WTC11 (cell line): Measurements from ENCODE around the gene ELP2. TPM values are rescaled to one million over a fixed set of nuclear protein-coding genes. Genes with fewer than 3 reads are reported as not detected.

ENCODE experiments used
- ATAC-seq: fragments of 200-7000 bp; cut with Tn5 transposase; 2 replicates; pipeline ENCODE4 v1.10.0; 2021; ENCODE audit warnings: mild to moderate bottlenecking, moderate library complexity
- CTCF ChIA-PET: fragments of 300-600 bp; sonication (Branson Sonifier 250); formaldehyde crosslinking; loops from one replicate; lab custom pipeline; 2021; ENCODE audit warnings: antibody characterized with exemption; lab: Charles Lee
- POLR2A ChIA-PET: fragments of 350-600 bp; sonication (Branson Sonifier 250); formaldehyde crosslinking; loops from one replicate; lab custom pipeline; 2021; ENCODE audit warnings: antibody characterized with exemption; lab: Charles Lee
- DNase-seq: peaks from one replicate; pipeline ENCODE4 v3.0.0; 2021; ENCODE audit warnings: low spot score
- H3K27ac Mint-ChIP-seq: 2 replicates; pipeline ENCODE4 v1.8.0; 2021; ENCODE audit warnings: mixed read lengths
- H3K27me3 Mint-ChIP-seq: 2 replicates; pipeline ENCODE4 v1.8.0; 2021; ENCODE audit warnings: low read depth, mild to moderate bottlenecking, moderate library complexity, mixed read lengths
- H3K36me3 Mint-ChIP-seq: 2 replicates; pipeline ENCODE4 v1.8.0; 2021; ENCODE audit warnings: mixed read lengths
- H3K4me1 Mint-ChIP-seq: 2 replicates; pipeline ENCODE4 v1.8.0; 2022; ENCODE audit warnings: mixed read lengths
- H3K4me3 Mint-ChIP-seq: 2 replicates; pipeline ENCODE4 v1.8.0; 2021; ENCODE audit warnings: mild to moderate bottlenecking, moderate library complexity, mixed read lengths
- H3K9me3 Mint-ChIP-seq: 2 replicates; pipeline ENCODE4 v1.8.0; 2021; ENCODE audit warnings: mixed read lengths
- ATF3 ChIP-seq: sonication (generic); formaldehyde crosslinking; conservative IDR thresholded peaks from 2 replicates; pipeline ENCODE4 v1.8.1; 2022; ENCODE audit warnings: mild to moderate bottlenecking, missing genetic modification reagents
- ATF6 ChIP-seq: sonication (generic); formaldehyde crosslinking; IDR thresholded peaks from 2 replicates; pipeline ENCODE4 v1.8.1; 2023; ENCODE audit warnings: mild to moderate bottlenecking, missing genetic modification reagents
- CTCF ChIP-seq: fragments of 200-600 bp; IDR thresholded peaks from 2 replicates; pipeline ENCODE4 v1.8.0; 2022; ENCODE audit warnings: antibody characterized with exemption
- E2F1 ChIP-seq: sonication (generic); formaldehyde crosslinking; IDR thresholded peaks from 2 replicates; pipeline ENCODE4 v1.8.0; 2022; ENCODE audit warnings: mild to moderate bottlenecking, missing genetic modification reagents
- FOXP4 ChIP-seq: sonication (generic); formaldehyde crosslinking; IDR thresholded peaks from 2 replicates; pipeline ENCODE4 v1.8.0; 2022; ENCODE audit warnings: mild to moderate bottlenecking, missing genetic modification reagents
- GTF2I ChIP-seq: fragments of 250-450 bp; sonication (Bioruptor Pico); conservative IDR thresholded peaks from 2 replicates; pipeline ENCODE4 v1.4.0; 2021; ENCODE audit warnings: mild to moderate bottlenecking
- HMGA2 ChIP-seq: fragments of 250-450 bp; sonication (Bioruptor Pico); IDR thresholded peaks from 2 replicates; pipeline ENCODE4 v1.4.0; 2021; ENCODE audit warnings: mild to moderate bottlenecking, moderate library complexity
- HMGXB4 ChIP-seq: sonication (generic); formaldehyde crosslinking; IDR thresholded peaks from 2 replicates; pipeline ENCODE4 v1.8.1; 2023; ENCODE audit warnings: mild to moderate bottlenecking, moderate library complexity, missing genetic modification reagents
- IRF2 ChIP-seq: sonication (generic); formaldehyde crosslinking; IDR thresholded peaks from 2 replicates; pipeline ENCODE4 v1.8.0; 2022; ENCODE audit warnings: low read depth, missing genetic modification reagents, borderline replicate concordance
- JUN ChIP-seq: sonication (generic); formaldehyde crosslinking; IDR thresholded peaks from 2 replicates; pipeline ENCODE4 v1.8.0; 2023; ENCODE audit warnings: mild to moderate bottlenecking, missing genetic modification reagents
- KAT7 ChIP-seq: sonication (generic); formaldehyde crosslinking; IDR thresholded peaks from 2 replicates; pipeline ENCODE4 v1.8.1; 2023; ENCODE audit warnings: missing genetic modification reagents, mild to moderate bottlenecking, borderline replicate concordance
- MYBL2 ChIP-seq: sonication (generic); formaldehyde crosslinking; IDR thresholded peaks from 2 replicates; pipeline ENCODE4 v1.8.1; 2023; ENCODE audit warnings: mild to moderate bottlenecking, moderate library complexity, missing genetic modification reagents
- SOX15 ChIP-seq: fragments of 250-450 bp; sonication (Bioruptor Pico); IDR thresholded peaks from 2 replicates; pipeline ENCODE4 v1.9.0; 2021; ENCODE audit warnings: mild to moderate bottlenecking
- STAT6 ChIP-seq: sonication (generic); formaldehyde crosslinking; conservative IDR thresholded peaks from 2 replicates; pipeline ENCODE4 v1.8.1; 2023; ENCODE audit warnings: mild to moderate bottlenecking, low read depth, missing genetic modification reagents, moderate library complexity
- USF2 ChIP-seq: sonication (generic); formaldehyde crosslinking; IDR thresholded peaks from 2 replicates; pipeline ENCODE4 v1.8.1; 2023; ENCODE audit warnings: mild to moderate bottlenecking, missing genetic modification reagents, moderate library complexity
- ZBTB43 ChIP-seq: sonication (generic); formaldehyde crosslinking; IDR thresholded peaks from 2 replicates; pipeline ENCODE4 v1.8.1; 2023; ENCODE audit warnings: mild to moderate bottlenecking, missing genetic modification reagents
- ZNF281 ChIP-seq: sonication (generic); formaldehyde crosslinking; IDR thresholded peaks from 2 replicates; pipeline ENCODE4 v1.8.0; 2023; ENCODE audit warnings: mild to moderate bottlenecking, missing genetic modification reagents
- ZNF416 ChIP-seq: fragments of 250-450 bp; sonication (Bioruptor Pico); IDR thresholded peaks from 2 replicates; pipeline ENCODE4 v1.9.0; 2021; ENCODE audit warnings: mild to moderate bottlenecking, inconsistent platforms
- ZNF423 ChIP-seq: fragments of 250-450 bp; sonication (Bioruptor Pico); IDR thresholded peaks from 2 replicates; pipeline ENCODE4 v2.1.2; 2022; ENCODE audit warnings: mild to moderate bottlenecking, moderate library complexity
- total RNA-seq: library from RNA; stranded (reverse); gene quantifications from 3 replicates; pipeline ENCODE4 v1.2.3, GENCODE V29; 2021

Gene ELP2
- total RNA-seq, 1 experiment from 2014 or later = 141 TPM

GRCh38 chr18:36142751-36143150 is 13.1 kb downstream of the ELP2 start (continued):
- TF ChIP-seq E2F1 (CRISPR knock-in tag) (no peak), ZBTB43 (CRISPR knock-in tag) (no peak), HMGA2 (CRISPR knock-in tag) (no peak)

GRCh38 chr18:36143391-36143790 is 13.7 kb downstream of the ELP2 start:
- POLR2A ChIA-PET = interaction anchor here (0.6 kb wide), 1 partner anchor 686 kb away, joined by 3 read pairs; no protein-coding TSS in a partner anchor
- no peak for ATAC-seq
- Mint-ChIP-seq H3K4me1 (no peaks in the 10 kb centered on the region), H3K36me3 (peaks cover 81% of the 10 kb centered on the region), H3K9me3 (no peaks in the 10 kb centered on the region), H3K27me3 (no peaks in the 10 kb centered on the region), H3K27ac (no peak overlapping the region), H3K4me3 (no peak overlapping the region)
- no peak for DNase-seq
- CTCF ChIA-PET = interaction anchor here (0.6 kb wide), 1 partner anchor 365 kb away, joined by 3 read pairs; no protein-coding TSS in a partner anchor
- TF ChIP-seq USF2 (CRISPR knock-in tag) (no peak), STAT6 (CRISPR knock-in tag) (no peak), GTF2I (CRISPR knock-in tag) (no peak), ZNF281 (no peak), MYBL2 (CRISPR knock-in tag) (no peak), FOXP4 (no peak), IRF2 (CRISPR knock-in tag) (no peak), ATF3 (CRISPR knock-in tag) (no peak), ZNF416 (no peak), ATF6 (CRISPR knock-in tag) (no peak), ZNF423 (no peak), SOX15 (CRISPR knock-in tag) (no peak), CTCF (no peak), HMGXB4 (CRISPR knock-in tag) (no peak), KAT7 (CRISPR knock-in tag) (no peak), JUN (CRISPR knock-in tag) (no peak)
